Right lobe of liver (tissue), 4 donors: ENCODE measurements around the gene LIG1.

Experiments
- POLR2A ChIP-seq: fragments of 450-650 bp; IDR thresholded peaks from one replicate; pipeline ENCODE4 v1.6.1; 2017; ENCODE audit warnings: antibody characterized with exemption, mild to moderate bottlenecking
- TF ChIP-seq, protein P1 (sequence below), 4 donors: fragments of 200-600 bp in 3 of 4; fragments of 450-650 bp in 1 of 4; IDR thresholded peaks; one replicate each; pipeline versions ENCODE4 v1.5.1 to v1.8.0; 2016 to 2022; ENCODE audit warnings: antibody characterized with exemption in 4 of 4, mild to moderate bottlenecking in 2 of 4
- donor health status: DM: no; HTN: no; CAD: no.
- donor health status: DM: no; HTN: no; CAD: no.
- donor health status: DM: no; HTN: yes; CAD: no.

DNA sequence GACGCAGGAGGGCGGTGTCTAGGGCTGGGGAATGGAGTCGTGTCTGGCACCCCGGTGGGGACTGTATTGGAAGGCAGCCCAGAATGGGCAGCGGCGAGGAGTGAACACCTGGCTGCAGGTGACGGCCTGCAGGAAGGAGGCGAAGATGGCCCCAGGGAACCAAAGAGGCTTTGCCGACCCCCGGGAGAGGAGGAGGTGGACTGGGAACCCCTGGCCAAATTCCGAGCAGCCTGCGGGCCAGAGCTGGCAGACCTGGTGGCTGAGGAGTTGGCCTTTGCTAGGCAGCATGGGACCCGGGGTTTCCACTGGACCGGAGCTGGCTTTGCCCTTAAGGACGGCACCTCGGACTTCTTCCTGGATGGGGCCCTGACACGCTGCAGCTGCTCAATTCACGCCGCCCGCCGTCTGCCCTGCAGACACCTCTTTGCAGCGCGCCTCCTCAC, 26.2 kb upstream of the LIG1 start:
- TF ChIP-seq, protein P1, sequence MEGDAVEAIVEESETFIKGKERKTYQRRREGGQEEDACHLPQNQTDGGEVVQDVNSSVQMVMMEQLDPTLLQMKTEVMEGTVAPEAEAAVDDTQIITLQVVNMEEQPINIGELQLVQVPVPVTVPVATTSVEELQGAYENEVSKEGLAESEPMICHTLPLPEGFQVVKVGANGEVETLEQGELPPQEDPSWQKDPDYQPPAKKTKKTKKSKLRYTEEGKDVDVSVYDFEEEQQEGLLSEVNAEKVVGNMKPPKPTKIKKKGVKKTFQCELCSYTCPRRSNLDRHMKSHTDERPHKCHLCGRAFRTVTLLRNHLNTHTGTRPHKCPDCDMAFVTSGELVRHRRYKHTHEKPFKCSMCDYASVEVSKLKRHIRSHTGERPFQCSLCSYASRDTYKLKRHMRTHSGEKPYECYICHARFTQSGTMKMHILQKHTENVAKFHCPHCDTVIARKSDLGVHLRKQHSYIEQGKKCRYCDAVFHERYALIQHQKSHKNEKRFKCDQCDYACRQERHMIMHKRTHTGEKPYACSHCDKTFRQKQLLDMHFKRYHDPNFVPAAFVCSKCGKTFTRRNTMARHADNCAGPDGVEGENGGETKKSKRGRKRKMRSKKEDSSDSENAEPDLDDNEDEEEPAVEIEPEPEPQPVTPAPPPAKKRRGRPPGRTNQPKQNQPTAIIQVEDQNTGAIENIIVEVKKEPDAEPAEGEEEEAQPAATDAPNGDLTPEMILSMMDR (IDR thresholded peaks at IDR 0.05), result no peak
- no peak for TF ChIP-seq POLR2A
